Measurements from ENCODE around the gene BCLAF1.
A peak's percentile ranks its signal among the peaks of the same experiment; 100 is the strongest.

Gene BCLAF1, protein sequence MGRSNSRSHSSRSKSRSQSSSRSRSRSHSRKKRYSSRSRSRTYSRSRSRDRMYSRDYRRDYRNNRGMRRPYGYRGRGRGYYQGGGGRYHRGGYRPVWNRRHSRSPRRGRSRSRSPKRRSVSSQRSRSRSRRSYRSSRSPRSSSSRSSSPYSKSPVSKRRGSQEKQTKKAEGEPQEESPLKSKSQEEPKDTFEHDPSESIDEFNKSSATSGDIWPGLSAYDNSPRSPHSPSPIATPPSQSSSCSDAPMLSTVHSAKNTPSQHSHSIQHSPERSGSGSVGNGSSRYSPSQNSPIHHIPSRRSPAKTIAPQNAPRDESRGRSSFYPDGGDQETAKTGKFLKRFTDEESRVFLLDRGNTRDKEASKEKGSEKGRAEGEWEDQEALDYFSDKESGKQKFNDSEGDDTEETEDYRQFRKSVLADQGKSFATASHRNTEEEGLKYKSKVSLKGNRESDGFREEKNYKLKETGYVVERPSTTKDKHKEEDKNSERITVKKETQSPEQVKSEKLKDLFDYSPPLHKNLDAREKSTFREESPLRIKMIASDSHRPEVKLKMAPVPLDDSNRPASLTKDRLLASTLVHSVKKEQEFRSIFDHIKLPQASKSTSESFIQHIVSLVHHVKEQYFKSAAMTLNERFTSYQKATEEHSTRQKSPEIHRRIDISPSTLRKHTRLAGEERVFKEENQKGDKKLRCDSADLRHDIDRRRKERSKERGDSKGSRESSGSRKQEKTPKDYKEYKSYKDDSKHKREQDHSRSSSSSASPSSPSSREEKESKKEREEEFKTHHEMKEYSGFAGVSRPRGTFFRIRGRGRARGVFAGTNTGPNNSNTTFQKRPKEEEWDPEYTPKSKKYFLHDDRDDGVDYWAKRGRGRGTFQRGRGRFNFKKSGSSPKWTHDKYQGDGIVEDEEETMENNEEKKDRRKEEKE

DNA sequence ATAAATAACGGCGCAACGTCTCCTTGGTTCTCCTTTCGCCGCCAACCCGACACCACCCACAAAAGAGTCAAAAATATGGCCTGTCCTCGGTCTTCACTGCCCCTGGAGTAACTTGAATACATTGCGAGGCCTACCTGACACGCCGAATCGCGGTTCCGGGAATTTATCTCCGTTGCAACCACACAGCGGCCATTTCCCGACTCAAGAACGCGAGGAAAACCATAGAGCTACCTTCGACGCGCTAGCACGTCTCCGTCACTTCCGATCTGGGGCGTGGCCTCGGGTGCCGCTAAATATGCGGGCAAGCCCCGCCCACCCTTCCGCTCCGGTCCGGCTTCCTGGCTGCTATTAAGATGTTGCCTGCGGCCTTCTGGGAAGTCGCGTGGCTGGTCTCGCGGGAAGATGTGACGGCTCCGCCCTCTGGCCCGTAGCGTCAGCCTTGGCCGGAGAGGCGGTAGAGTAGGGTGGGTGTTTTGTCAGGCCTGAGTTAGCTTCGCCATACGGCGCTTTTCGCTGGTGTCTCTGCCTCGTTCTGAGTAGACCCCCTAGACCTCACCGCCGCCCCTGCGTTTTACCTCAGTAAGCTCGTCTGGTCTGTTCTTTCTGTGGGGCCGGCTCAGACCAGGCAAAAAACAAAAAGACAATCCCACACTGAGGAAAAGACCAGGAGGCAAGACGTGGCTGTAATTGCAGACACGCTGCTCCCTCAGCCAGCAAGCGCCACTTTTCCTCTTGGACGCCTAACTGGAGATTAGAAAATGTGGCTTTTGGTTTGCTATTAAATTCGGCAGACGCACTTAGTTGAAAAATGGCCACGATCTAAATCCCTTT lies at the start of gene BCLAF1:
TSS of gene BCLAF1 (minus strand) at position 268 of the 831 bp plus-strand sequence. CDS start 9,980 bp downstream, outside the sequence.
- peak; percentile 98 to 99 for DNase-seq (ENCODE audit: low read depth in 2 of 2)

DNA sequence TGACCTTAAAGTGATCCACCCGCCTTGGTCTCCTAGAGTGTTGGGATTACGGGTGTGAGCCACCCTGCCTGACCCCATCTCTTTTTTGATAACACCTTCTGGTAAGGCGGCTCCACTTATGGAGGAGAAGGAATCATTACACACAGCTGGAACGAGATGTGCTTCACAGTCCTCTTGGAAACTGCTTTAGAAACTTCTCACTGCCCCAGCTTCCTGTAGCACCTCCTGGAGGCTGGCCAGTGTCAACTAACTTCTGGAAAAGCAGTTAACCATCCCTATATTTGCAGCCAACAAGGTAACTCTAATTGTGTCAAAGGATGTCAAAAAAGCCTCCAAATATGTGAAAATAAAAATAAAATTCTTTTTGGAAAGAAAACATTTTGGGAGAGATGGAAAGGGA lies 48.8 kb upstream of the BCLAF1 start:
- DNase-seq (ENCODE audit: low read depth in 2 of 2), result no peak

DNA sequence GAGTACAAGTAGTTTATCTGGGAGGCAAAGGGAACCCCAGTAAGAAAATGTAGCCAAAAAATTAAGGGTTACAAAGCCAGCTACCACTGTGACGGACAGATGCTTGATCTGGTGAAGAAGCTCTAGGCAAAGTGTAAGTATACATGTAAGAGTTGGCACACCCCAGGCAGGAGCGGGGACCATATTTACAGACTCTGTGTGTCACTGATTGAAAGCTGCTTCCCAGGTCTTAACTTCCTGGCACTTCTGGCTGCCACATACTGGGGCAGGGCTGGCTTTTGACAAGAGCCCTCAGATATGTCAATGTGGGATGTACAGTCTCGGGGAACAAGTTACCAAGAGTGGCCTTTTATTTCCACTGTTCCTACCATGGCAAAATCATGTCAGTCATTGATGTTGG lies 48.0 kb upstream of the BCLAF1 start:
- DNase-seq (ENCODE audit: low read depth in 2 of 2), result no peak

DNA sequence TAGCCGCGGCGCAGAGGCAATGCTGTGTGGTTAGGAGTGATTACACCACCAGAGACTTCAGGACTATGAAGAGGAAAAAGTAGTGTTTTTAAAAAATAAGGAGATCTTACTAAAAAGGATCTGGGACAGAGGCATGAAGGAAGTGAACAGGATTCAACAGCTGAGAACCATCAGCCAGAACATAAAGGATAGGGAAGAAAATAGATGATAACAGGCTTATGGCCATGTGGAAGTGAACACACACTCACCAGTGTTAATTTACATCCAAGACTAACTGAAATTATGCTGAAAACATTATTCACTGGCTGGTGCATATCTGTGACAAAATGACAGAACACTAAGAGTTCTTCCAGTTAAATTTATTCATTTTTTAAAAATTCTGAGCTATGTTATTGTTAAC lies 47.5 kb upstream of the BCLAF1 start:
- no peak for DNase-seq (ENCODE audit: low read depth in 2 of 2)

DNA sequence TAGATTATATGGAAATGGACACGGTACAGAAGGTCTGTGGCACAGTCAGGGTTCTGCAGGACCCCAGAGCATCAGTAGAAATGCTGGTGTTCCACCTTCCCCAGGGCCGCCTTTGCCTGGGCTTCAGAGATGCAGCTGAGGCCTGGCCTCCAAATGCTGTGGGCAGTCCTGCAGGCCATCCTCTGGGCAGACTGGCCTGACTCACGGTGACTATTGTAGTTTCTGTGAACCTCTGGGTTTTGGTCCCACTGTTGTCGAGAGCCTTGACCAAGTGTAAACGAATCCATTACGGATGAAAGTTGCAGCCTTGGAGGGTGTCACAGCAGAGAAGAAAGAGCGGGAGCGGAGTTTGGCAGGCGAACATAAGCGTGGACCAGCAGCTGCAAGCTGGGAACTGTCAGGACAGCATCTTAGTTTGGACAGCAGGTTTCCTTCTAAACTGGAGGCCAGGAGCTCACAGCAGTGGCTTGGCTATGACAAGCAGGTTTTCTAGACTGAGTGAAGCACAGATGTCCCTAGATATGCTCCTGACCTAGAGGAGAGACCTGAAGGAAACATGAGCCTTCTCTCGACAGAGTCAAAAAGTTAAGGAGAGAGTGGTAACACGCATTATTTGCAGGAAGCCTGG lies 46.2 kb upstream of the BCLAF1 start:
- no peak for DNase-seq (ENCODE audit: low read depth in 2 of 2)

DNA sequence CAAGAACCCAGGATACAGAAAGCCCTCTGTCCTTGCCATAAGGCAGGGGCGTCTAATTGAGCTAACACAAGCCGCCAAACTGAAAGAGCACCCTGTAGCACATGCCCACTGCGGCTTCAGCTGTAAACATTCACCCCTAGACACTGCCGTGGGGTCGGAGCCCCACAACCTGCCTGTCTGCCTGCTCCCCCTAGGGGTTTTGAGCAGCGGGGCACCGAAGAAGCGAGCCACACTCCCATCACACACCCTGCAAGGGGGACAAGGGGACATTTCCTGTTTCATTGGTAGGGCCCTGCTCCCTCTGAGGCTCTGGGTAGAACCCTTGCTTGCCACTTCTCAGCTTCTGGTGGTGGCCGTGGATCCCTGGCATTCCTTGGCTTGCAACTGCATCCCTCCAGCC lies 45.2 kb upstream of the BCLAF1 start:
- no peak for DNase-seq (ENCODE audit: low read depth in 2 of 2)

DNA sequence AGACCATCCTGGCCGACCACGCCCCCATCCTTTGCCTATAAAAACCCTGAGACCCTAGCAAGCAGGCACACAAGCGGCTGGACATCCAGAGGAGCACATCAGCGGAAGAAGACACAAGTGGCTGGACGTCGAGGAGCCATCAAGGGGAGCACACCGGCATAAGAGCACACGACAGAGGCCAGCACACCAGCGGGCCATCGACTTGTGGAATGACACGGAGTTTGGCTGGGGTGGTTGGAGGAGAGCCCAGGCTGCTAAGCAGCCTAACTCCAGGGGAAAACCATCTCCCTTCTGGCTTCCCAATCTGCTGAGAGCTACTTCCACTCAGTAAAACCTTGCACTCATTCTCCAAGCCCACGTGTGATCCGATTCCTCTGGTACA lies 44.8 kb upstream of the BCLAF1 start:
- no peak for DNase-seq (ENCODE audit: low read depth in 2 of 2)

DNA sequence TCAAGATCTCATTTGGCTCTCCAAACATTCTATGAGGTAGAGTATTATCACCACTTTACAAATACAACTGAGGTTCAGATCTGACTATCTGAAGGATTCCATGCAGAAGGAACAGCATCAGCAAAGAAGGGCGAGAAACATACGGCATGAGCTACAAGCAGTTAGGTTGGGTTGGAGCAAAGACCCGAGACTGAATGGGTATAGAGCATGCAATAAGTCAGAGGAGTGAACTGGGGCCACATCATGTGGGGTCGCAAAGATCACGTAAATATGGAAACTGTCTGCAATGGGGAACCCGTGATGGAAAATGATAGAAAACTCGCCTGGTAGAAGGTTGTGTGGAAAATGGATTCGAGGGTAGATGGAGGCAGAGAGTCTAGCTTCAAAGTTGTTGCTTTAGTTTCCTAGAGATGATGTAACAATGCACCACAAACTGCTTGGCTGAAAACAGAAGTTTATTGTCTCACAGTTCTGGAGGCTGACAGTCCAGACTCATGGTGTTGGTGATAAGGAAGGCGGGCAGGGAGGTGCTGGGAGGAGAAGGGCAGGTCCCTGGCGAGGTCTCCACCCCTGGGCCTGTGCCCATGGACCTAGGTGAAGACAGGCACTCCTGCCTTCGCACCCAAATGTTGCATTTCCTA lies 44.3 kb upstream of the BCLAF1 start:
- no peak for DNase-seq (ENCODE audit: low read depth in 2 of 2)

DNA sequence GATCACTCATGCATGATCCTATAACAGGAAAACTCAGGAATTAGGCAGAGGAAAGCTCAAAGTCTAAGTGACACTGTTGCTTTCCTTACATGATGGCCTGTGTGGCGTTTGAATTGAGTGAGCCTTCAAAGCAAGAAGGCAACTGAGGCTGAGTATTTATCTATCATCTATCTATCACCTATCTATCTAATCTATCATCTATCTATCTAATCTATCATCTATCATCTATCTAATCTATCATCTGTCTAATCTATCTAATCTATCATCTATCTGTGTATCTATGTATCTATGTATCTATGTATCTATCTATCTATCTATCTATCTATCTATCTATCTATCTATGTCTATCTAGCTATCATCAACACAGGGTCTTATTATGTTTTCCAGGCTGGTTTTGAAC lies 41.8 kb upstream of the BCLAF1 start:
- DNase-seq (ENCODE audit: low read depth in 2 of 2), result no peak

DNA sequence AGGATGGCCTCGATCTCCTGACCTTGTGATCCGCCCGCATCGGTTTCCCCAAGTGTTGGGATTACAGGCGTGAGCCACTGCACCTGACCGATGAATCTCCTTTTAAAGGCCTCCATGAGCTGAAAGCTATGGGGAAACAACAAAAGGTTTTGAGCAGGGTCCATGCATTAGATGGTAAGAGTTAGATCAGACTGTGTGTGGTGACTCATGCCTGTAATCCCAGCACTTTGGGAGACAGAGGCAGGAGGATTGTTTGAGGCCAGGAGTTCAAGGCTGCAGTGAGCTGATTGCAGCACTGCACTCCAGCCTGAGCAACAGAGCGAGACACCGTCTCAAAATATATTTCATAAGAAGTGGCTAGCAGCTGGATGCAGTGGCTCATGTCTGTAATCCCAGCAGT lies 41.0 kb upstream of the BCLAF1 start:
- DNase-seq (ENCODE audit: low read depth in 2 of 2), result no peak

DNA sequence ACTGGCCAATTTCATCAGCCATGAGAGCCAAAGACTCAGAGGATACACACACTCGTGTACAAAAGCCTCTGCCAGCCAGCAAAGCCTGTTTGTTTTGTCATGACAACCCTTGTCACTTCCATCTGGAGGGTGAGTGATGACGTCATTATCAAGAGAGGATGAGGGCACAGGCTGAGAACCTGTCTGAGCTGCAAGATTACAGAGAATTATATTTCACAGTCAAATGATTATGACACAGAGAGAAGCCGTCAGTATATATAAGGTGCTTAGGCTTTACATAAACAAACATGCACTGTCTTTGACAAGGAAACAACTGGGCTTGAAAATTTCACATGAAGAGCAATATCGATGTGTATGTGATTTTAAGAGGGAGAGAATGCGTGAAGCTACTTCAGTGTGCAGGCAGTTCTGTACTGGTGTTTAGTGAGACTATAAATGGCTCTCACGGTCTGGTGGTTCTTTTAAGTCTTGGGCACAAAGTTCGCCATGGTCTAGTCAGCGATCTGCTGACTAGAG lies 36.5 kb upstream of the BCLAF1 start:
- no peak for DNase-seq (ENCODE audit: low read depth in 2 of 2)

DNA sequence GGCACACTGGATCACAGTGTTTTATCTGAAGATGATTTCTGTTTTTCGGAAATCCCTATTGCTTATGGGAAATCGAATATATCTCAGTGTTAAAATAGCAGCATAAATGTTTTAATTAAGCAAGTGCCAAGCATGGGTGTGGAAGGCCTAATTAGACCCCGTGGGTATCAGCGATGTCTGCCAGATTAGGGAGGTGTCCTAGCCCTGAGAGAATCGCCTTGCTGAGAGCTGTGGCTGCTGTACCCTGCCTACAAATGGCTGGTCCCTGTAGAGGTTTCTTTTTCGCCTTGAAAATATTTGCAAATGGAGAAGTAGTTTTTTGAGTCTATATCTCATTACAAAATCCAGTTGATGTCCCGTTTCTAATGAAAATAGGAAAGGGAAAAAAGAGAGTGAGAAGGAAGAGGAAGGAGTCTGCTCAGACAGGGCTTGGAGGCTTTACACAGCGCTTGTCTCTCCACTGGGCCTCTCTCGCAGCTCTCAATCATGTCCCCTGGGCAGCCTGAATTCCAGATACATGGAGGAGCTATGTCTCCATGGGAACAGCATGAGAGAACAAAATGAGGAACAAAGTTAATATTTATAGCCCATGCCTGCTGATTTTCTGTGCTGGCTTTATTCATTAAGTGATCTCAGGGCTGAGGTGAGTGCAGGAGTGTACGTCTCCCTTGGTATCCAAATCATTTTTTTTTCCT lies 35.2 kb upstream of the BCLAF1 start:
- DNase-seq (ENCODE audit: low read depth in 2 of 2), result no peak

DNA sequence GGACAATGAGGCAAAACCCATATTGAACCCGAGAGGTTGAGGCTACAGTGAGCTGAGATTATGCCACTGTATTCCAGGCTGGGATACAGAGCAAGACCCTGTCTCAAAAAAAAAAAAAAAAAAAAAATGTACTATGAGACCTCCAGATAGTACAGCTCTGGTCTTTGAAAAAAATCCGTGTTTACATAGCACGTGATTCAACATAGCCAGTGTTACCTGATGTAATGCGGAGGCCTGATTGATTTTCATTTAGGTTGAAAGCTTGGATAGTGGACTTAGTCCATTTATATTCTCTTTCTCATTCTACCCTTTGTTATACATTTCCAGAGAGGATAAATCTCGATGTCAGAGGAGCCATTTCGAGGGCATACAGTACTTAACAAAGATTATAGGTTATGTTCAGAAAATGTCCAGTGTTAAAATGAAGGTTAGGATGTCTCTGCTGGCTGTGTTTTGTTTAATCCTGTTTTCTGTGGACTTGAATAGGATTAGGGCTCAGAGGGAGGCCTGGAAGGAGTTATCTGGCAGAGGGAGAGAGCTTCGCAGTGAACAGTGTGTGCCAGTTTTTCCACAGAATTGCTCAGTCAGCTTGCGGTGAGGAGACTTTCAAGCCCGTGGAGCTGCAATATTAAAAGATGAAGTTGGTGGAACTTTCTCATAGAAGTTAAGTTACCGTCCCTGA lies 33.9 kb upstream of the BCLAF1 start:
- no peak for DNase-seq (ENCODE audit: low read depth in 2 of 2)

DNA sequence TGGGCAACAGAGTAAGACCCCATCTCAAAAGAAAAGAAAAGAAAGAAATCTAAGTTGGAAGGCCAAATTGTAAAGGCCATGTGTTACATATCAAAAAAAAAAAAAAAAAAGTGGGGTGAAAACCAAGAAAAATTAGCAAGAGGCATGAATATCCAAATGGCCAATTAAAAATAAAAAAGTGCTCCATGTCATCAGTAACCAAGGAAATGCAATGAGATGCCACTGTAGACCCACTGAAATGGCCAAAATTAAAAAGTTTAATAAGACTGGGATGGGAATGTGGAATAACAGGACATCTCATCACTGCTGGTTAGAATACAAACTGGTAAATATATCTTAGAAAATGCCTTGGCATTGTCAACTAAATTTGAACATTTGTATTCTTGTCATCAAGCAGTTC lies 30.1 kb upstream of the BCLAF1 start:
- no peak for DNase-seq (ENCODE audit: low read depth in 2 of 2)

DNA sequence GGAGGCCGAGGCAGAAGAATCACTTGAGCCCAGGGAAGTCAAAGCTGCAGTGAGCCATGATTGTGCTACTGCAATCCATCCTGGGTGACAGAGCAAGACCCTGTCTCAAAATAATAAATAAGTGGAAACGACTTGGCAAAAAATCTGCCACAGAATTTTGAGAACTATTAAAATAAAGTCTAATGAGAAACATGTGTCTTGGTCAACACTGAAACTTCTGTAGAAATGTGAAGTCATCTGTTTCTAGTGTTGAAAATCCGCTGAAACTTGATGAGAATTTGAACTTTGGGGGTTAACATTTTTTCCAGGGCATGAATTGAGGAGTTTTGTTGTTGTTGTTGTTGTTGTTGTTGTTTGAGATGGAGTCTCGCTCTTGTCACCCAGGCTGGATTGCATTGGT lies 29.0 kb upstream of the BCLAF1 start:
- no peak for DNase-seq (ENCODE audit: low read depth in 2 of 2)

DNA sequence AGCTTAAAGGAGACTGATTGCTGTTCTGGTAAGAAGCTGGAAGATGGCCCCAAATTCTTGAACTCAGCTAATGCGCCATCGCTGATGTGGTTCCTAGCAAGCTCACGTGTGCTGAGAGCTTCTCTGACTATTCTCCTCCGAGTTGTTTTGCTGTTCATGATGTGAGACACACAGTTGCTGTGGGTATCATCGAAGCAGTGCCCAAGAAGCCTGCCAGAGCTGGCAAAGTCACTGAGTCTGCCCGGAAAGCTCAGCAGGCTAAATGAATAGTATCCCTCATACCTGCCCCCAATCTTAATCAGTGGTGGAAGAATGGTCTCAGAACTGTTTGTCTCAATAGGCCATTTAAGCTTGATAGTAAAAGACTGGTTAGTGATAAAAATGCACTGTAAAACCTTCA lies 28.3 kb upstream of the BCLAF1 start:
- DNase-seq (ENCODE audit: low read depth in 2 of 2), result no peak

DNA sequence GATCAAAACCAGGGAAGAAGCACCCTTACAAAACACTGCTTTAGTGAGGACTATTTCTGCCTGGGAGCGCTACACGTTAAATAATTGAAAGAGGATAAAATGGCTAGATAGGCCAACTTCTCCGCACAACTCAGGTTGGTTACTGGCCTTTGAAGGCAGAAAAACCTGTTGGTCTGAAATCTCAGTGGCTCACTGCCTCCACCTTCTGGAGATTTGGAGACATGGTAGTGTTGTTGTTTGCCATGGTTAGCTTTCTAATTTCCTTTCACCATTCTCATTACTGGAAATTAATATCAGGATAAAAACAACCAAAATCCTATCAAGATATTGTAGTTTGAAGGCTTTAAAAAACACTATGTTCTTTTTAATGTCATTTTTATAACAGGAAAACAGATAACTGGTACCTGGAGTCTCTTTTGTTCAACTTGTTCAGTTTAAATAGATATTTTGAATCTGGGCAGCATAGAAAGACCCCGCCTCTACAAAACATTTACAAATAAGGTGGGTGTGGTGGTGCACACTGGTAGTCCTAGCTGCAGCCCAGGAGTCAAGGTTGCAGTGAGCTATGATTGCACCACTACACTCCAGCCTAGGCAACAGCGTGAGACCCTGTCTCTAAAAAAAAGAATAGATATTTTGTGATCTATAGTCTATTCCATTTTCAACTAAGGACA lies 27.5 kb upstream of the BCLAF1 start:
- DNase-seq (ENCODE audit: low read depth in 2 of 2), result peak; percentile 18 to 19

DNA sequence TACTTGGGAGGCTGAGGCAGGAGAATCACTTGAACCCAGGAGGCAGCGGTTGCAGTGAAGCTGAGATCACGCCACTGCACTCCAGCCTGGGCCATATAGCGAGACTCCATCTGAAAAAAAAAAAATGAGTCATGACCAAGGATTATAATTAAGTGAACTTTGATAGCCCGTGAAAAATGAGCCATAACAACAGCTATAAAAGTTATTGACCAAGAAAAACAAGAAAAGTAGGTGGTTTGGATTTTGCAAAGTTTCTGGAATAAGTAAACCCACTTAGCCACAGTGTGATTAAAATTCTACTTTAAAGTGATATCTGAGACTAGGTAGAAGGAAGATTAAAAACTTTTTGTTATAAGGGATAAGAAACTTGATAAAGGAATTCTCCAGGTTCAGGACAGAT lies 25.9 kb upstream of the BCLAF1 start:
- no peak for DNase-seq (ENCODE audit: low read depth in 2 of 2)

DNA sequence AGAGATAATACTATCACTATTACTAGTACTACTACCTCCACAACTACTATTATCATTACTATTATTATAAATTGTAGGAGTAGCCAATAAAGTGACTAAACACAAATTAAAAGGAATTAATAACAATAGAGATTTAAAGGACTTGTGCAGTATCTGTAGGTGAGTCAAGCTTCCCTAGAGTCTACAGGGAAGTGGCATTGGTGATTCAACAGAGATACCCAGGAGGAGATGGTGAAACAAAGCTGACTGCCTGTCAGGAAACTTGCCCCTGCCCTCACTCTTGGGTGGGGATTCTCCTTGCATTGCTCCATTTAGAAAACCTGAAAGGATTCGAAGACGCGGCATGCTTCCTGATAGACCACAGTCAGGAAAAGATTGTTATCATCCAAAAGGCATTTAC lies 23.3 kb upstream of the BCLAF1 start:
- no peak for DNase-seq (ENCODE audit: low read depth in 2 of 2)
